Measurements from ENCODE around the gene BICC1. TPM values are rescaled to one million over a fixed set of nuclear protein-coding genes. Genes with fewer than 3 reads are reported as not detected.

The BICC1 gene
- total and polyA plus RNA-seq, 2 of the 8 experiments (the other 6 are each of a cell fraction or from before 2014, with no cell fraction given): 0.20 to 0.73 TPM

- H2BK15ac ChIP-seq (ENCODE audit: low read length): no peak overlapping the region
- no peaks in the 10 kb centered on the region for H3K27me3 ChIP-seq (replicated peaks in 1 of 4; ENCODE audit: control insufficient read depth in 3 of 4, extremely low read depth in 1 of 4, insufficient read depth in 3 of 4, low read length in 3 of 4)
- ChIA-PET CTCF (ENCODE audit: partially characterized antibody) (interaction anchor here (0.7 kb wide), 1 partner anchor 15 kb away, joined by 3 read pairs; no protein-coding TSS in a partner anchor), POLR2A (ENCODE audit: partially characterized antibody) (no interaction called here)
- no peak overlapping the region for H3K4me2 ChIP-seq (ENCODE audit: insufficient read depth in 1 of 2, low read depth in 2 of 2, low read length in 2 of 2)
- DNase-seq (ENCODE audit: low read depth in 1 of 2, low spot score in 2 of 2): no peak
- H2BK120ac ChIP-seq (replicated peaks; ENCODE audit: low read depth, low read length): no peak overlapping the region
- H3K27ac ChIP-seq (ENCODE audit: low read depth, low read length): no peak overlapping the region
- H2BK20ac ChIP-seq (ENCODE audit: low read length): no peak overlapping the region
- no peak overlapping the region for H2BK5ac ChIP-seq (ENCODE audit: low read depth, low read length)
- H3K4me1 ChIP-seq (replicated peaks in 1 of 4; ENCODE audit: control insufficient read depth in 3 of 4, insufficient read depth in 4 of 4, low read length in 3 of 4): no peaks in the 10 kb centered on the region
- H3K4me3 ChIP-seq (ENCODE audit: extremely low read depth in 1 of 4, insufficient read depth in 2 of 4, low read depth in 3 of 4, low read length in 4 of 4): no peak overlapping the region
- no peak overlapping the region for H3K9ac ChIP-seq (replicated peaks in 1 of 4; ENCODE audit: extremely low read depth in 1 of 4, low read depth in 3 of 4, low read length in 3 of 4)
- WGBS, 2 experiments (ENCODE audit: extremely low coverage in 1 of 2, insufficient coverage in 1 of 2, insufficient read length in 1 of 2, insufficient replicate concordance in 2 of 2, low coverage in 1 of 2, low lambda C conversion rate in 2 of 2, missing lambda C conversion rate in 1 of 2): 100% methylated on average over 1 of the region's 1 CpG; no CpG with 5 or more reads in 1 of the 2 experiments
- no peak overlapping the region for H3K14ac ChIP-seq (ENCODE audit: insufficient read length)
- no peak overlapping the region for H3K18ac ChIP-seq (ENCODE audit: extremely low read depth, low read length)
- H3K56ac ChIP-seq (replicated peaks; ENCODE audit: insufficient read length, low read depth, low read length): no peak overlapping the region
- no peaks in the 10 kb centered on the region for H3K79me2 ChIP-seq (ENCODE audit: control insufficient read depth in 1 of 2, insufficient read depth in 2 of 2, low read length in 2 of 2)
- no peak for TF ChIP-seq HDAC2 (IDR thresholded peaks at IDR 0.05; ENCODE audit: borderline replicate concordance in 1 of 2, low read depth in 2 of 2, low read length in 2 of 2)
- no peak for TF ChIP-seq YY1 (IDR thresholded peaks at IDR 0.05; ENCODE audit: low read depth, low read length)
- no peak for TF ChIP-seq CBX5 (IDR thresholded peaks at IDR 0.05; ENCODE audit: low read depth, low read length)
- TF ChIP-seq ASH2L (IDR thresholded peaks at IDR 0.05; ENCODE audit: low read length): no peak
- TF ChIP-seq KDM1A (IDR thresholded peaks at IDR 0.05; ENCODE audit: borderline replicate concordance, low read length): no peak
- no peak for TF ChIP-seq HDAC6 (IDR thresholded peaks at IDR 0.05; ENCODE audit: low read depth, low read length)
- no peak for TF ChIP-seq BCL11A (IDR thresholded peaks at IDR 0.05; ENCODE audit: low read depth in 2 of 2, low read length in 2 of 2)
- no peak for TF ChIP-seq TCF12 (IDR thresholded peaks at IDR 0.05; ENCODE audit: low read depth, low read length)
- TF ChIP-seq FOSL1 (IDR thresholded peaks at IDR 0.05; ENCODE audit: insufficient read depth, low read depth, low read length): no peak
- no peak for TF ChIP-seq SP2 (IDR thresholded peaks at IDR 0.05; ENCODE audit: low read length)
- TF ChIP-seq ZNF274 (IDR thresholded peaks at IDR 0.05; ENCODE audit: borderline replicate concordance, extremely low read depth, low read length): no peak
- H3K9me3 ChIP-seq (ENCODE audit: insufficient read depth in 2 of 2, low read depth in 1 of 2, low read length in 1 of 2): no peaks in the 10 kb centered on the region
- H4K8ac ChIP-seq (ENCODE audit: extremely low read depth, insufficient read depth, low read length): no peak overlapping the region
- H3K4ac ChIP-seq (replicated peaks; ENCODE audit: insufficient read length, low read depth, low read length): no peak overlapping the region
- H3K23ac ChIP-seq (ENCODE audit: insufficient read length): no peak overlapping the region
- no peaks in the 10 kb centered on the region for H3K79me1 ChIP-seq (ENCODE audit: low read depth, low read length)
- H4K5ac ChIP-seq (ENCODE audit: insufficient read length, low read depth, low read length): no peak overlapping the region
- no peaks in the 10 kb centered on the region; the same call in 1 of the 2 replicates for H3K23me2 ChIP-seq (ENCODE audit: low read depth, low read length)
- no peak overlapping the region for H2AK5ac ChIP-seq (ENCODE audit: low read depth, low read length)
- no peak overlapping the region for H2BK12ac ChIP-seq (ENCODE audit: low read depth, low read length)
- no peaks in the 10 kb centered on the region for H3K36me3 ChIP-seq (ENCODE audit: control insufficient read depth in 2 of 4, insufficient read depth in 4 of 4, low read length in 3 of 4)
- H2AFZ ChIP-seq (ENCODE audit: low read length): no peak overlapping the region
- no peak for FAIRE-seq
- no peak overlapping the region for H4K91ac ChIP-seq (replicated peaks; ENCODE audit: insufficient read length, low read length)
- H4K20me1 ChIP-seq (replicated peaks in 1 of 2; ENCODE audit: control insufficient read depth in 1 of 2, insufficient read depth in 2 of 2, low read length in 2 of 2): no peaks in the 10 kb centered on the region
Measured at GRCh38 chr10:58757352-58758065, 244.8 kb downstream of the BICC1 start.
